HG03558 (cell line): Measurements from ENCODE around the gene IL6ST.
"Not testable (repeated sequence)": the region's sequence is repeated elsewhere in the genome, so short reads cannot be mapped to it uniquely, and the experiment has no call there.

Experiments used
- ATAC-seq: cut with Tn5 transposase; IDR thresholded peaks from one replicate; pipeline ENCODE4 v1.9.1; 2021; ENCODE audit warnings: moderate number of reproducible peaks; ENCODE audit not compliant: unreplicated experiment; ENCODE audit errors: extremely low read depth

Gene IL6ST

DNA sequence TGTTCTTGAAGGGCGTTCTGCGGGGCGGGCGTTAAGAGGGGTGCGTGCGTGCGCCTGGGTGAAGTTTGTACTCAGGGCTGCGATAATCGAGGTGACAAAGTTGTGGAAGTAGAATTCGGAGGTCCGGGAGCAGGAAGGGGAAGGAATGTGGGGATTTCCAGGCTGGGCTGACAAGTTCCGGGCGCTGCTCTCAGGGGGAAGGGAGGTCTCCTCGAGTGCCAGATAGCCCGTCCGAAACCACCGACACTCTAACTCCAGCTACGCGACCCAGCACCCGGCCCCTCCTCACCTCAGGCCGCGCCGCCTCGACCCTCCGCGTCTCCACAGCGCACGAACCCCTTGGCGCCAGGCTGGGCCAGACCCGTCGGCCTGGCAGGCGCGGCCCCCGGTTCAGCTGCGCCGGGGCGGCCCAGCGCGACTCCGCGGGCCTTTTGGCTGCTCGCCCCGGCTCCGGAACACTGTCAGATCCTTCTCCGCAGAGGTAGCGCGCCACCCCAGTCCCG lies at the start of gene IL6ST:
Gene IL6ST (minus strand): TSS at position 469 of the 503 bp plus-strand sequence. CDS start 18,685 bp downstream, outside the sequence.
- ATAC-seq: peak; percentile 15

DNA sequence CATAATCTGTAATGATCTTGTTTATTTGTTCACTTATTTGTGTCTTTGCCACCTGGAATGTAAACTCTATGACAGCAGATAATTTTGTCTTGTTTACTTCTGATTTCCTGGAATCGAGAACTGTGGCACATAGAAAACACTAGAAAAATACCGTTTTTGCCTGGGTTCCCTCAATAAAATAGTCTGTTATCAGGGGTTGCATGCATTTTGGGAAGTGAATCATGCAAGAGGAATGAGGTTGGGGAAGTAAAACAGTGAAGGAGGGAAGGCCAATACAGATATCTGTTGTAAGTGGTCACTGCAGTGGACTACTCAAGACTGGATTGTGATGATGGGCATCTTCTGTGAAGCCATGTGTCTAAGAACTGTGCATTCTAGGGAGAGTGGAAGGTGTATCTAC lies 45.2 kb upstream of the IL6ST start:
- no peak for ATAC-seq

DNA sequence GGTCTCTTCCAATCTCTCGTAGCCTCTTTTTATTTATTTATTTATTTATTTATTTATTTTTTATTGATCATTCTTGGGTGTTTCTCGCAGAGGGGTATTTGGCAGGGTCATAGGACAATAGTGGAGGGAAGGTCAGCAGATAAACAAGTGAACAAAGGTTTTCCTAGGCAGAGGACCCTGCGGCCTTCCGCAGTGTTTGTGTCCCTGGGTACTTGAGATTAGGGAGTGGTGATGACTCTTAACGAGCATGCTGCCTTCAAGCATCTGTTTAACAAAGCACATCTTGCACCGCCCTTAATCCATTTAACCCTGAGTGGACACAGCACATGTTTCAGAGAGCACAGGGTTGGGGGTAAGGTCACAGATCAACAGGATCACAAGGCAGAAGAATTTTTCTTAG lies 43.4 kb upstream of the IL6ST start:
- not testable (repeated sequence) for ATAC-seq

DNA sequence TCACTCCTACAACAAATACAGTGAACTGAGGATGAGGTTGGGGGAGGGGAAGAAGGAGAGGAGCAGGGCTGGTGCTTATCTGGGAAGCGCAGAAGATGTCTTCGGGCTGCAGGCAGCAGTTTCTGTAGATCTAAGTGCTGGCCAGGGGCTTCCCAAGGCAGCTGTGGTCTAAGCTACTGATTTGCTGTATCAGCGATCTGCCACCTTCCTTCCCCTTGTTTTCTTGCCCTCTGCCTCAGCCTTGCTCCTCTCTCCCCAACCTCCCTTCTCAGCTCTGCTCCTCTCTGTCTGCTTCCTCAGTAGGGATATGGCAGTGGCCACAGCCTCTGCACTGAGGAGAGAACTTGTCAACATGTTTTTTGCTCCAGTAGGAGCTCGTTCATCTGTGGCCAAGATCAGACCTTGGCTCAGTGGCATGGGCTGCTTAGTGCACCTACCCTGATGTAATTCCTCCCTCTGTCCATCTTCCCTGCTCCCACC lies 42.8 kb upstream of the IL6ST start:
- ATAC-seq: no peak

DNA sequence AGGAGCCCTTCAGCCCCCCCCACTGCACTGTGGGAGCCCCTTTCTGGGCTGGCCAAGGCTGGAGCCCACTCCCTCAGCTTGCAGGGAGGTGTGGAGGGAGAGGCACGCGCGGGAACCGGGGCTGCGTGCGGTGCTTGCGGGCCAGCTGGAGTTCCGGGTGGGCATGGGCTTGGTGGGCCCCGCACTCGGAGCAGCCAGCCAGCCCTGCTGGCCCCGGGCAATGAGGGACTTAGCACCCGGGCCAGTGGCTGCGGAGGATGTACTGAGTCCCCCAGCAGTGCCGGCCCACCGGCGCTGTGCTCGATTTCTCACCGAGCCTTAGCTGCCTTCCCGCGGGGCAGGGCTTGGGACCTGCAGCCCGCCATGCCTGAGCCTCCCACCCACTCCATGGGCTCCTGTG lies 40.6 kb upstream of the IL6ST start:
- ATAC-seq: not testable (repeated sequence)

DNA sequence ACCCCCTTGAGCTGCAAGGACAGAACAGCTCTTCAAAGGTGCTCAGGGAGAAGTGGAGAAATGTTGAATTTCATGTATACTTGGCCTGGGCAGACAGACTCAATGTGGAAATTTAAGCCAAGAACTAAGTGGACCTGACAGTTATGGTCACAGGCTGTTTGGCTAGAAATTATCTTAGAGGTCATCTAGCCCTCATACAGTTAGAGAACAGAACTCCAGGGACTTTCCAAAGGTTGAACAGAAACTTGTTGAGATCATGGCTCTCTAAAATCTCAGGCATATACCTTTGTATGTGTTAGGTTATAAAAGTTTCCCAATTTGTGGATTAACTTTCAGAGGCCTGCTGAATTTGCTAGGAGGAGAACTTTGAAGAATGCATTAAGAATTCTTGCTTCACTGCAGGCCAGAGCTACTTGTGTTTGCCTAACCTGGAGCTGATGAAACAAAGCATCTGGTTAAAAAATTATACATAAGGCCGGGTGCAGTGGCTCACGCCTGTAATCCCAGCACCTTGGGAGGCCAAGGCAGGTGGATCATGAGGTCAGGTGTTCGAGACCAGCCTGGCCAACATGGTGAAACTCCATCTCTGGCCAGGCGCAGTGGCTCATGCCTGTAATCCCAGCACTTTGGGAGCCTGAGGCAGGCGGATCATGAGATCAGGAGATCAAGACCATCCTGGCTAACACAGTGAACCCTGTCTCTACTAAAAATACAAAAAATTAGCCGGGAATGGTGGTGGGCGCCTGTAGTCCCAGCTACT lies 35.3 kb upstream of the IL6ST start:
- not testable (repeated sequence) for ATAC-seq

DNA sequence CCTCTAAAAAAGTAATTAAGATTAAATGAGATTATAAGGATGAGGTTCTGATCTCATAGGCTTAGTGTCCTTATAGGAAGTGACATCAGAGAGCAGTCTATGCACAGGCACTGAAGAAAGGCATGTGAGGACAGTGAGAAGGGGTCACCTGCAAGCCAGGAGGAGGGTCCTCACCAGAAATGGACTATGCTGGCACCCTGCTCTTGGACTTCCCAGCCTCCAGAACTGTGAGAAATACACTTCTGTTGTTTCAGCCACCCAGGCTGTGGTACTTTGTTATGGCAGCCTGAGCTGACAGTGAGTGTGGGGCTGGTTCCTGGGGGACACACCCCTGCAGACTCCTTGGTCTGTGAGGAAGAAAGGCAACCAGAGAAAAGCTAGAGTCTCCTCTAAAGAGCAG lies 34.7 kb upstream of the IL6ST start:
- ATAC-seq: no peak

DNA sequence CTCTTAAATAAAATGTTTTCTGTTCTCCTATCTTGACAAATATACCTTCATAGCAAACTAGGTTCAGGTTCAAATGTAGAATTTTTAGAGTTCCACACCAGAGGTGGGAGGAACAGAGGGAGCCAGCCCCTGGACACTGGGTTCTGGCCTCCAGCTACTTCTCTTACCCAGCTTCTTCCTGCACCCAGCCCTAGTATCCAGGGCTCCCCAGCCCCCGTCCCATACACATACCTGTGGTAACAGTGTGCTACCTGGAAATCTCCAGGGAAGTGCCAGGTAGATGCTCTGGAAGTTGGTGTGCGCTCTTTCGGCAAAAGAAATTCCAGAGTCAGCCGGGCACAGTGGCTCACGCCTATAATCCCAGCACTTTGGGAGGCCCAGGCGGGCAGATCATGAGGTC lies 33.9 kb upstream of the IL6ST start:
- no peak for ATAC-seq

DNA sequence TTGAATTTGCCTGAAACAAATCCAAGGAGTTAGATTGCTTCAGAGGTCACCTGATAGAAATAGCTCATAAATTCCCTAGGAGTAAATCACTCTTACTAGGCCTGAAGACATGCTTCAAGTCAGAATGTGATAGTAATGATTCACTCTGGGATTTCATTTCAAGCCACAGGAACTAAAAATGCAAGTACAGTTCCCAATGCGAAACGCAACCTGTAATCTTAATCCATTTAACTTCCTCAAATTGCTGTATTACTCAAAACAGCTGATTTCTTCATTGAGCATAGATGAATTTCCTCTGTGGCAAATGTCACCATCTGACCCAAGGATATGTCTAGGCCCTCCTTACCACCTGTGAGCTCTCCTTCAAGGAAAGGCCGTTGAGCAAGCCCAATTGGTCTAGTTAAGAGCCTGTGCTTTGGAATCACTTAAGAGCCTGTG lies 32.1 kb upstream of the IL6ST start:
- peak; percentile 89 for ATAC-seq

DNA sequence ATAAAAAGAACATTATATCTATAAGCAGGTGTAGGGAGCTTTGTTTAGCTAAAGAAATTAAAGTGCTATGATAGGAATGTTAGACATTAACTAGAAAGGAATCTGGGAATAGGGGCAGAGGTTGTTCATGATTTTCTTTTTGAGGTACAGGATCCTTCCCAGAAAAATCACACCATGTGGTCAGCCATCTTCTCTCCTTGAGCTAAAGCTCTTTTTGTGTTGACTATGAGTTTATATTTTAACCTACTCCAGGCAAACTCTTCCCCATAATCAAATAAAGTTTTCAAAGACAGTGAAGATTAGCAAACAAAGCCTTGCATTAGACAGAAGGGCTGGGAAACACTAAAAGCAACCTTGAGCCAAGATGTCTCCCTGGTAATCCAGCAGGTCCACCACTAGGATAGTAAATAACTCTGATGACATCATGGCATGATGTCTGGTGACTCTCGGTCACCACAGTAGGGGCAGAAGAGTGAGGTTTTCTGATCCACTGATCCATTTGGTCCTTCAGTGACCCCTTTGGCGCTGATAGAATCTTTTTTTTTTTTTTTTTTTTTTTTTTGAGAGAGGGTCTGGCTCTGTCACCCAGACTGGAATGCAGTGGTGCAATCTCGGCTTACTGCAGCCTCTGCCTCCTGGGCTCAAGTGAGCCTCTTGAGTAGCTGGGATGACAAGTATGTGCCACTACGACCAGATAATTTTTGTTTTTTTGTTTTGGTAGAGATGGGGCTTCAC lies 30.6 kb upstream of the IL6ST start:
- ATAC-seq: no peak

DNA sequence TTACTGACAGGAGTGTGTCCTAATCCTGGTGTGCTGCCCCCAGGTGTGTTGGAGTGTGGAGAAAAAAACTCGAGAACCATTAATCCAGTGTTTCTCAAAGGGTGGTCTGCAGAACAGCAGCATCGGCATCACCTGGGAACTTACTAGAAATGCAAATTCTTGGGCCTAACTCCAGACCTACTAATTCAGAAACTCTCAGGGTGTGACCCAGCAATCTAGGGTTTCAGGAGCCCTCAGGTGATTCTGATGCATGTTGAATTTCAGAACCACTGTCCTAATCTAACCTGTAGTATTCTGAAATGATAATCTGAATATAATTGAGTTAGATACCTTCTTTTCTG lies 30.0 kb upstream of the IL6ST start:
- no peak for ATAC-seq

DNA sequence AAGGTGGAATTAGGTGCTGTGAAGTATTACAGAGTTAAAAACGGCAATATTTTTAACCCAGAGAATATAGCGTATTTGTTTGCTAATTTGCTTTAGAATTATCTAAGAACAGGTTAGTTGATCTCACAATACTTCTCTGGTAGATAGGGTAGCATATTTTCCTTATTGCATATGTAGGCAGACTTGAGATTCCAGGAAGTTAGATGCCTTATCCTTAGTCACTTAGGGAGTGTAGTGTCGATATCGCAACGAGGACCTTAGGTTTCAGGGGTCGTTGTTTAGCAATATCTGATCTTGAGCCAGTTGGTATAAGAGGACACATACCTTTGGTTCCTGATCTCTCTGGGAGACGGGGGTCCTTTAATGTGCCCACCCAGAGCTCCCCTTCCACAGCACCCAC lies 28.5 kb upstream of the IL6ST start:
- ATAC-seq: no peak

DNA sequence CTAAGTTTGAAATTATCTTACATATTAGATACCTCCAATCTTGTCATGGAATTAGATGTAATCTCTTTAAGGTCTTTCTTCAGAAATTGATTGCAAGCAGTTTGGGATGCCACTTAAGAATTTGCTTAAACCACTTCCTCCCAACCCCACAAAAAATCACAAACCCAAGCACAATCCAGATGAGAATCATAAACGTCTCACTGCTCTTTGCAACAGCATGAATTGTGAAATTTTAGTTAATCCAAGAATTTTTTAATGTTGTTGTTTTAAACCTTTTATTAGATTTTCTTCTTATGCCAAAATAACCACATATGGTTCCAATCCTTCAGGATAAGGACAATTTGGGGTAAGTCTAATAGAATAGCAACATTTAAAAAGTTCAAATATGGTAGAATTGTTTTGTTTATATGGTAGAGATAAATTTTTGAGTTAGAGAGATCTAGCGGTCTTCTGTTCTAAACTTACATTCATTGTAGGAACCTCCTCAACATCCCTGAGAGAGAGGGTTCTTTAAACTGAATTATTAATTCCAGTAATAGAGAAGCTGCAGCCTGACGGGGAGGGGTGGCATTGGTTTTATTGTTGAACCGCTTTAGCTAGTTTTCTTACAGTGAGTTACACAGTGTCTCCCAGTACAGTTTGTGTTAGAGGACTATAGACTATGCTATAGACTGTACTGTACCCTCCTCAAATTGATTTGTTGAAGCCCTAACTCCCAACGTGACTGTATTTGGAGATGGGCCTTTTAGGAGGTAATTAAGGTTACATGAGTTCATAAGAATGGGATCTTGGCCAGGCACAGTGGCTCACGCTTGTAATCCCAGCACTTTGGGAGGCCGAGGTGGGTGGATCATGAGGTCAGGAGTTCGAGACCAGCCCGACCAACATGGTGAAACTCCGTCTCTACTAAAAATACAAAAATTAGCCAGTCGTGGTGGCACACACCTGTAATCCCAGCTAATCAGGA lies 24.8 kb upstream of the IL6ST start:
- no peak for ATAC-seq

DNA sequence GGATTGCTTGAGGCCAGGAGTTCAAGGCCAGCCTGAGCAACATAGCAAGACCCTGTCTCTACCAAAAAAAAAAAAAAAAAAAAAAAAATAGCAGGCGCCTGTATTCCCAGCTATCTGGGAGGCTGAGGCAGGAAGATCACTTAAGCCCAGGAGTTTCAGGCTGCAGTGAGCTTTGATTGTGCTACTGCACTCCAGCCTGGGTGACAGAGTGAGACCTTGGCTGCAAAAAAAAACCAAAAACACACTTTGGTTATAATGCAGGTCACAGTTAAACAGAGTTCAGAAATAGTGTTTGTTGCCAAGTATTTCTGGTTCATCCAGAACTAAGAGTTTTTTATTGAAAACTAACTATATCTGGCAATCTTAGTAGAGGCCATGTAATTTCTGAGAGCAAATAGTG lies 24.1 kb upstream of the IL6ST start:
- no peak for ATAC-seq

DNA sequence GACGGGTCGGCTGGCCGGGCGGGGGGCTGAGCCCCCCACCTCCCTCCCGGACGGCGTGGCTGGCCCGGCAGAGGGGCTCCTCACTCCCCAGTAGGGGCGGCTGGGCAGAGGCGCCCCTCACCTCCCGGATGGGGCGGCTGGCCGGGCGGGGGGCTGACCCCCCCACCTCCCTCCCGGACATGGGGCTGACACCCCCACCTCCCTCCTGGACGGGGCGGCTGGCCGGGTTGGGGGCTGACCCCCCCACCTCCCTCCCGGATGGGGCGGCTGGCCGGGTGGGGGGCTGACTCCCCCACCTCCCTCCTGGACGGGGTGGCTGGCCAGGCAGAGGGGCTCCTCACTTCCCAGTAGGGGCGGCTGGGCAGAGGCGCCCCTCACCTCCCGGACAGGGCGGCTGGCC lies 19.9 kb upstream of the IL6ST start:
- not testable (repeated sequence) for ATAC-seq

DNA sequence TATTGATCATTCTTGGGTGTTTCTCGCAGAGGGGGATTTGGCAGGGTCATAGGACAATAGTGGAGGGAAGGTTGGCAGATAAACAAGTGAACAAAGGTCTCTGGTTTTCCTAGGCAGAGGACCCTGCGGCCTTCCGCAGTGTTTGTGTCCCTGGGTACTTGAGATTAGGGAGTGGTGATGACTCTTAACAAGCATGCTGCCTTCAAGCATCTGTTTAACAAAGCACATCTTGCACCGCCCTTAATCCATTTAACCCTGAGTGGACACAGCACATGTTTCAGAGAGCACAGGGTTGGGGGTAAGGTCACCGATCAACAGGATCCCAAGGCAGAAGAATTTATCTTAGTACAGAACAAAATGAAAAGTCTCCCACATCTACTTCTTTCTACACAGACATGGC lies 19.2 kb upstream of the IL6ST start:
- ATAC-seq: not testable (repeated sequence)

DNA sequence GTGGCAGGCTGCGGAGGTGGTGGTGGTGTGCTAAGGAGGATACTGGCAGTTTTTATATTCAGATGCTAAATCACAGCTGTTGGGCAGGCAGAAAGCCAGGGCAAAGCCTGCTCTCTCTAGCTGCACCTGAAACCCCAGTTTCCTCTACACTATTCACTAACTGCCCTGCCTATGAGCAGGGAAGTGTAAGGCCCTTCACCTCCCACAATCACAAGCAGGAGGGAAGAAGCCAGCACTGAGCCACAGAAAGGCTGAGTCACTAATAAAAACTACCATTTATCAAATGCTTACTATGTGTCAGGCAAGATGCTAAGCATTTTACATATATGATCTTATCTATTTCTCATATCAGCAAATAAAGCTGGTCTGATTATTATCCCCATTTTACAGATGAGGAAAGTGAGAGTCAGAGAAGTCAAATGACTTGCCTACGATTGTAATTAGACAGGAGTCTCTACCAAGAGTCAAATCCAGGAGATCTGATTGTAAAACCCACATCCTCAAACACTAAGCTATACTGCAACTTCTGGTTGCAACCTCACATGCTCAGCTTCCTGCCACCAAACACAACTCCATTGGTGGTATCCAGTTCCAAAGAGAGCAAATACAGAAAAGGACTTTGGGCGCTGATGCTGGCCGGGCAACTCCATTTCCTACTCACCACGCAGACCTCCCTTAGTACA lies 17.7 kb upstream of the IL6ST start:
- ATAC-seq: no peak

DNA sequence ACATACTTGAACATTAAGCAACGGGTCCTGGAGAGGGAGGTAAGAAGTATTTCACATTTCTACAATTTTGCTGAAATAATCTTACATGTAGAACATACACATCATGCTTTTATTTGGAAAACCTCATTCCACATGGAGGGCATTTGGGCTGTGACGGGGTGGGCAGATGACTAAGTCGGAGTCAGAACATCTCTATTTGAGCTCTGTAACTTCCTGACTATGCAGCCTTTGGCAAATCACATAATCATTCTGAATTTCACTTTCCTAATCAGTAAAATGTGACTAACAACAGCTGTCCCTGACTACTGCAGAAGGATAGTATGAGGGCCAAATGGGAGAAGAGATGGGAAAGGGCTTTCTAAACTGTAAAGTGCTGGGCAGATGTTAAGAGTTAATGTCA lies 17.1 kb upstream of the IL6ST start:
- ATAC-seq: no peak

DNA sequence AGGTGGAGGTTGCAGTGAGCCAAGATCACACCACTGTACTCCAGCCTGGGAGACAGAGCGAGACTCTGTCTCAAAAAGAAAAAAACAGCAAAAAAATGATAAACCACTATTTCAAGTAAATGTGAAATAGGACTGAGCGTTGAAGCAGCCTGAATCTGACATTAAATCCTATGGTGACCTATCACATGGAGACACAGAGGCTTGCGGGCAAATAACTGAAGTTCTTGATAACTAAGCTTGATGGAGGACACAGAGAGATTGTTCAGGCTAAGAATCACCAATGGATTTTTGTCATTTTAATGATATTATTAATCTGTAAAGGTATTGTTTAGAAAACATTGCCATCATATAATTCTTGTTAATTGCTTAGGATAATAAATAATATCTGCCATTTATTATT lies 15.7 kb upstream of the IL6ST start:
- ATAC-seq: no peak

DNA sequence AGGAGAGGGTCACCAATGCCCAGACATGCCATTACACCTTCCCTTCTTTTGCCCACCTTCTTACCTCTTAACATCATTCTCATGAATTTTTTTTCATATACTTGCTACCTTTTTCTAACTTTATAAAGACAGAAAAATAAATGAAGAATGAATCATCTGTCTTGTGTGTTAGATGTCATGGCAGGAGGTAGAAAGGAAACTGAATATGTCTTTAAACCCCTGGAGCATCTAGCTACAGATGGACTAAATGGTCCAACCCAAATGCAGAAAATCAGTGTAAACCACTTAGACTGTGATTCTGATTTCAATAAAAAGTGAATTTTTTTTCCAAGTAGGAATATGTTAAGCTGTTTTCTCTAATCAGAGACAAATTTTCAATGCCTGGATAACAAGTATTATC lies 11.8 kb upstream of the IL6ST start:
- no peak for ATAC-seq
